SK-N-SH (cell line): ENCODE data around the gene VAMP8. TPM values are rescaled to one million over a fixed set of nuclear protein-coding genes. Genes with fewer than 3 reads are reported as not detected.

Experiments used
- CTCF ChIA-PET: fragments of 300-600, 350-600 bp; formaldehyde crosslinking; extraction: SDS; loops from one replicate; lab custom pipeline; 2021; lab: Yijun Ruan, JAX
- POLR2A ChIA-PET: fragments of 350-600 bp; sonication (Branson Sonifier 250); formaldehyde crosslinking; extraction: SDS; loops from one replicate; lab custom pipeline; 2020; ENCODE audit warnings: antibody characterized with exemption, inconsistent platforms; lab: Yijun Ruan, JAX
- DNase-seq: peaks from one replicate; pipeline ENCODE4 v3.0.0; 2012
- H2AFZ ChIP-seq: fragments of 200-600 bp; sonication (generic); 2 replicates; pipeline ENCODE4 v1.8.1; 2016; ENCODE audit warnings: antibody characterized with exemption, mild to moderate bottlenecking, low read depth
- H3F3A ChIP-seq: fragments of 200-600 bp; sonication (generic); replicated peaks from 2 replicates; pipeline ENCODE3; 2016; ENCODE audit warnings: antibody characterized with exemption, mild to moderate bottlenecking; ENCODE audit not compliant: insufficient read depth
- H3K27ac ChIP-seq, 2 experiments: fragments of 200-500 bp in 1 of 2; fragments of 200-600 bp in 1 of 2; sonication (Bioruptor generic) in 1 of 2; sonication (generic), shearing (Covaris generic) in 1 of 2; 2 replicates each; pipeline versions ENCODE4 v1.5.1 to v1.6.1; 2014 to 2016; ENCODE audit warnings: low read depth in 2 of 2, inconsistent platforms in 1 of 2, low read length in 1 of 2, mild to moderate bottlenecking in 1 of 2, mixed read lengths in 1 of 2
- H3K27me3 ChIP-seq: fragments of 200-600 bp; sonication (generic), shearing (Covaris generic); 2 replicates; pipeline ENCODE4 v1.6.1; 2016; ENCODE audit warnings: mixed run types; ENCODE audit not compliant: insufficient read depth
- H3K36me3 ChIP-seq, 2 experiments: fragments of 200-500 bp in 1 of 2; fragments of 200-600 bp in 1 of 2; sonication (Bioruptor generic) in 1 of 2; sonication (generic) in 1 of 2; replicated peaks in 1 of 2; 2 replicates each; pipeline versions ENCODE3 to v1.5.1; 2014 to 2016; ENCODE audit warnings: low read length in 1 of 2, mild to moderate bottlenecking in 1 of 2; ENCODE audit not compliant: insufficient read depth in 2 of 2, control insufficient read depth in 1 of 2
- H3K4me1 ChIP-seq, 2 experiments: fragments of 200-500 bp in 1 of 2; fragments of 200-600 bp in 1 of 2; sonication (Bioruptor generic) in 1 of 2; sonication (generic), shearing (Covaris generic) in 1 of 2; 2 replicates each; pipeline versions ENCODE4 v1.5.1 to v1.6.1; 2014 to 2016; ENCODE audit warnings: low read depth in 1 of 2, low read length in 1 of 2, mixed run types in 1 of 2; ENCODE audit not compliant: insufficient read depth in 2 of 2, control insufficient read depth in 1 of 2
- H3K4me2 ChIP-seq: fragments of 200-600 bp; sonication (generic), shearing (Covaris generic); 2 replicates; pipeline ENCODE4 v1.6.1; 2017; ENCODE audit warnings: mixed run types
- H3K4me3 ChIP-seq, 2 experiments: fragments of 200-500 bp in 1 of 2; fragments of 200-600 bp in 1 of 2; sonication (Bioruptor generic) in 1 of 2; sonication (generic), shearing (Covaris generic) in 1 of 2; 2 replicates each; pipeline versions ENCODE4 v1.5.1 to v1.8.1; 2014 to 2016; ENCODE audit warnings: low read depth in 2 of 2, inconsistent platforms in 1 of 2, low read length in 1 of 2, mild to moderate bottlenecking in 1 of 2, mixed read lengths in 1 of 2, moderate library complexity in 1 of 2
- H3K79me2 ChIP-seq: fragments of 200-600 bp; sonication (generic); 2 replicates; pipeline ENCODE4 v1.8.1; 2017; ENCODE audit warnings: mild to moderate bottlenecking; ENCODE audit not compliant: insufficient read depth
- H3K9ac ChIP-seq: fragments of 200-600 bp; sonication (generic); 2 replicates; pipeline ENCODE4 v1.6.1; 2017; ENCODE audit warnings: mixed run types
- H3K9me2 ChIP-seq: fragments of 200-600 bp; sonication (generic); 2 replicates; pipeline ENCODE4 v1.6.1; 2017; ENCODE audit warnings: mixed run types
- H3K9me3 ChIP-seq: fragments of 200-600 bp; sonication (generic); 2 replicates; pipeline ENCODE4 v1.6.1; 2017; ENCODE audit warnings: mixed run types, mild to moderate bottlenecking, moderate library complexity
- H4K20me1 ChIP-seq: fragments of 200-600 bp; sonication (generic); 2 replicates; pipeline ENCODE4 v1.6.1; 2017; ENCODE audit warnings: mild to moderate bottlenecking, mixed run types; ENCODE audit not compliant: insufficient read depth
- CHD2 ChIP-seq: fragments of 150-350 bp; IDR thresholded peaks from 2 replicates; pipeline ENCODE4 v1.6.1; 2018; ENCODE audit warnings: low read length; ENCODE audit not compliant: partially characterized antibody
- ELF1 ChIP-seq: IDR thresholded peaks from 2 replicates; pipeline ENCODE4 v1.4.0; 2012
- EP300 ChIP-seq, 2 experiments: IDR thresholded peaks; 2 replicates each; pipeline versions ENCODE4 v1.4.0 to v1.6.1; 2012; ENCODE audit warnings: borderline replicate concordance in 1 of 2, low read depth in 1 of 2, low read length in 1 of 2
- FOSL2 ChIP-seq: IDR thresholded peaks from 2 replicates; pipeline ENCODE4 v1.4.0; 2012; ENCODE audit warnings: low read depth, mild to moderate bottlenecking, moderate library complexity, borderline replicate concordance
- FOXM1 ChIP-seq: IDR thresholded peaks from 2 replicates; pipeline ENCODE4 v1.4.0; 2012; ENCODE audit warnings: low read depth, mild to moderate bottlenecking
- GABPA ChIP-seq: IDR thresholded peaks from 2 replicates; pipeline ENCODE4 v1.4.0; 2012; ENCODE audit warnings: low read depth, mild to moderate bottlenecking
- GATA2 ChIP-seq: sonication (generic); formaldehyde crosslinking; IDR thresholded peaks from 2 replicates; pipeline ENCODE4 v1.5.0; 2020; ENCODE audit warnings: mild to moderate bottlenecking, missing genetic modification reagents
- MEF2A ChIP-seq: IDR thresholded peaks from 2 replicates; pipeline ENCODE4 v1.4.0; 2012; ENCODE audit warnings: low read depth, borderline replicate concordance
- MXI1 ChIP-seq: IDR thresholded peaks from 2 replicates; pipeline ENCODE4 v1.6.1; 2012; ENCODE audit warnings: mild to moderate bottlenecking, low read depth, low read length, improper control_type of control experiment
- NFIC ChIP-seq: IDR thresholded peaks from 2 replicates; pipeline ENCODE4 v1.4.0; 2012; ENCODE audit warnings: borderline replicate concordance
- RCOR1 ChIP-seq: fragments of 150-350 bp; IDR thresholded peaks from 2 replicates; pipeline ENCODE4 v1.6.1; 2017; ENCODE audit warnings: antibody characterized with exemption, low read length
- RXRA ChIP-seq: IDR thresholded peaks from 2 replicates; pipeline ENCODE4 v1.4.0; 2012; ENCODE audit warnings: low read depth, mild to moderate bottlenecking, borderline replicate concordance
- TAF1 ChIP-seq: IDR thresholded peaks from 2 replicates; pipeline ENCODE4 v1.6.1; 2012; ENCODE audit warnings: low read depth, mild to moderate bottlenecking, low read length, moderate library complexity, borderline replicate concordance
- TCF12 ChIP-seq: IDR thresholded peaks from 2 replicates; pipeline ENCODE4 v1.4.0; 2012
- TEAD4 ChIP-seq: IDR thresholded peaks from 2 replicates; pipeline ENCODE4 v1.4.0; 2012; ENCODE audit warnings: mild to moderate bottlenecking, borderline replicate concordance; ENCODE audit not compliant: insufficient read depth
- WGBS: methylation state at CpG from one replicate; pipeline ENCODE4 v1.1.6; 2017; ENCODE audit warnings: low lambda C conversion rate; 5-methylcytosine and 5-hydroxymethylcytosine counted together
- polyA plus RNA-seq, 3 experiments: library from polyadenylated mRNA; depleted of rRNA; stranded (reverse); fragments of >200 nt; gene quantifications; 2 replicates each; pipeline ENCODE4 v1.2.3, GENCODE V29; 2012
- TF ChIP-seq, protein P1 (sequence below): fragments of 200-600 bp; sonication (generic); IDR thresholded peaks from 2 replicates; pipeline ENCODE4 v1.6.1; 2017; ENCODE audit warnings: antibody characterized with exemption, mild to moderate bottlenecking, moderate library complexity
- TF ChIP-seq, protein P2 (sequence below): IDR thresholded peaks from 2 replicates; pipeline ENCODE4 v1.6.1; 2012; ENCODE audit warnings: mild to moderate bottlenecking, low read depth, low read length, moderate library complexity
- TF ChIP-seq, protein P3 (sequence below): IDR thresholded peaks from 2 replicates; pipeline ENCODE4 v1.4.0; 2012; ENCODE audit warnings: low read depth, borderline replicate concordance

The VAMP8 gene
- polyA plus RNA-seq, 1 of the 3 experiments (the other 2 are of a cell fraction) = 0.72 TPM

DNA sequence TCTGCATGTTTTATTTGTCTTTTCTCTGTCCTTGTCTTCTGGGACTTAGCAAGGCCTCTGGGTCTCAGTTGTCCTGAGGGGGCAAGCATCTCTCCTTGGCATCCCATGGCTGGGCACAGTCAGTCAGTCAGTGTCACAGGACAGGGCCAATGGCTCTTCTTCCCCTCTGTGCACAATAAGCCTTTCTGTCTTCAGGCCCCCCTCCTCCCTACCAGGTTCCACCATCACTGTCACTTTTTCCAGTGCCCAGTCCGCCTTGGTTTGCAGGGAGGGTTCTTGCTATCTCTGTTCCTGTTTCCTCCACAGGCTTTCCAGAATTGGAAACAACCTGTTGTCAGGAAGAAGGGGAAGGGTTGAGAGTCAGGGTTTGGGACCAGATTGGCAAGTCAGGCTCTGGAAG lies 5.1 kb downstream of the VAMP8 start:
- Histone ChIP-seq H3K27me3 (no peaks in the 10 kb centered on the region), H3K9ac (no peak overlapping the region), H3K36me3 (no peaks in the 10 kb centered on the region), H3K4me3 (no peak overlapping the region), H3F3A (no peaks in the 10 kb centered on the region), H3K9me2 (no peaks in the 10 kb centered on the region), H3K4me2 (no peak overlapping the region), H4K20me1 (no peaks in the 10 kb centered on the region), H2AFZ (no peak overlapping the region), H3K9me3 (no peaks in the 10 kb centered on the region), H3K27ac (no peak overlapping the region), H3K79me2 (no peaks in the 10 kb centered on the region), H3K4me1 (peaks cover 10 to 11% of the 10 kb centered on the region in 2 experiments; a peak in 2 of 4 replicates)
- CTCF ChIA-PET = interaction anchor here (1.0 kb wide), 1 partner anchor 162 kb away, joined by 3 read pairs; no protein-coding TSS in a partner anchor
- TF ChIP-seq, protein P1, sequence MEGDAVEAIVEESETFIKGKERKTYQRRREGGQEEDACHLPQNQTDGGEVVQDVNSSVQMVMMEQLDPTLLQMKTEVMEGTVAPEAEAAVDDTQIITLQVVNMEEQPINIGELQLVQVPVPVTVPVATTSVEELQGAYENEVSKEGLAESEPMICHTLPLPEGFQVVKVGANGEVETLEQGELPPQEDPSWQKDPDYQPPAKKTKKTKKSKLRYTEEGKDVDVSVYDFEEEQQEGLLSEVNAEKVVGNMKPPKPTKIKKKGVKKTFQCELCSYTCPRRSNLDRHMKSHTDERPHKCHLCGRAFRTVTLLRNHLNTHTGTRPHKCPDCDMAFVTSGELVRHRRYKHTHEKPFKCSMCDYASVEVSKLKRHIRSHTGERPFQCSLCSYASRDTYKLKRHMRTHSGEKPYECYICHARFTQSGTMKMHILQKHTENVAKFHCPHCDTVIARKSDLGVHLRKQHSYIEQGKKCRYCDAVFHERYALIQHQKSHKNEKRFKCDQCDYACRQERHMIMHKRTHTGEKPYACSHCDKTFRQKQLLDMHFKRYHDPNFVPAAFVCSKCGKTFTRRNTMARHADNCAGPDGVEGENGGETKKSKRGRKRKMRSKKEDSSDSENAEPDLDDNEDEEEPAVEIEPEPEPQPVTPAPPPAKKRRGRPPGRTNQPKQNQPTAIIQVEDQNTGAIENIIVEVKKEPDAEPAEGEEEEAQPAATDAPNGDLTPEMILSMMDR = no peak
- no peak for TF ChIP-seq MEF2A
- no peak for TF ChIP-seq EP300 (IDR thresholded peaks at IDR 0.05; ENCODE audit: borderline replicate concordance in 1 of 2, low read depth in 1 of 2, low read length in 1 of 2)
- TF ChIP-seq, protein P2, sequence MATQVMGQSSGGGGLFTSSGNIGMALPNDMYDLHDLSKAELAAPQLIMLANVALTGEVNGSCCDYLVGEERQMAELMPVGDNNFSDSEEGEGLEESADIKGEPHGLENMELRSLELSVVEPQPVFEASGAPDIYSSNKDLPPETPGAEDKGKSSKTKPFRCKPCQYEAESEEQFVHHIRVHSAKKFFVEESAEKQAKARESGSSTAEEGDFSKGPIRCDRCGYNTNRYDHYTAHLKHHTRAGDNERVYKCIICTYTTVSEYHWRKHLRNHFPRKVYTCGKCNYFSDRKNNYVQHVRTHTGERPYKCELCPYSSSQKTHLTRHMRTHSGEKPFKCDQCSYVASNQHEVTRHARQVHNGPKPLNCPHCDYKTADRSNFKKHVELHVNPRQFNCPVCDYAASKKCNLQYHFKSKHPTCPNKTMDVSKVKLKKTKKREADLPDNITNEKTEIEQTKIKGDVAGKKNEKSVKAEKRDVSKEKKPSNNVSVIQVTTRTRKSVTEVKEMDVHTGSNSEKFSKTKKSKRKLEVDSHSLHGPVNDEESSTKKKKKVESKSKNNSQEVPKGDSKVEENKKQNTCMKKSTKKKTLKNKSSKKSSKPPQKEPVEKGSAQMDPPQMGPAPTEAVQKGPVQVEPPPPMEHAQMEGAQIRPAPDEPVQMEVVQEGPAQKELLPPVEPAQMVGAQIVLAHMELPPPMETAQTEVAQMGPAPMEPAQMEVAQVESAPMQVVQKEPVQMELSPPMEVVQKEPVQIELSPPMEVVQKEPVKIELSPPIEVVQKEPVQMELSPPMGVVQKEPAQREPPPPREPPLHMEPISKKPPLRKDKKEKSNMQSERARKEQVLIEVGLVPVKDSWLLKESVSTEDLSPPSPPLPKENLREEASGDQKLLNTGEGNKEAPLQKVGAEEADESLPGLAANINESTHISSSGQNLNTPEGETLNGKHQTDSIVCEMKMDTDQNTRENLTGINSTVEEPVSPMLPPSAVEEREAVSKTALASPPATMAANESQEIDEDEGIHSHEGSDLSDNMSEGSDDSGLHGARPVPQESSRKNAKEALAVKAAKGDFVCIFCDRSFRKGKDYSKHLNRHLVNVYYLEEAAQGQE = no peak
- TF ChIP-seq, protein P3, sequence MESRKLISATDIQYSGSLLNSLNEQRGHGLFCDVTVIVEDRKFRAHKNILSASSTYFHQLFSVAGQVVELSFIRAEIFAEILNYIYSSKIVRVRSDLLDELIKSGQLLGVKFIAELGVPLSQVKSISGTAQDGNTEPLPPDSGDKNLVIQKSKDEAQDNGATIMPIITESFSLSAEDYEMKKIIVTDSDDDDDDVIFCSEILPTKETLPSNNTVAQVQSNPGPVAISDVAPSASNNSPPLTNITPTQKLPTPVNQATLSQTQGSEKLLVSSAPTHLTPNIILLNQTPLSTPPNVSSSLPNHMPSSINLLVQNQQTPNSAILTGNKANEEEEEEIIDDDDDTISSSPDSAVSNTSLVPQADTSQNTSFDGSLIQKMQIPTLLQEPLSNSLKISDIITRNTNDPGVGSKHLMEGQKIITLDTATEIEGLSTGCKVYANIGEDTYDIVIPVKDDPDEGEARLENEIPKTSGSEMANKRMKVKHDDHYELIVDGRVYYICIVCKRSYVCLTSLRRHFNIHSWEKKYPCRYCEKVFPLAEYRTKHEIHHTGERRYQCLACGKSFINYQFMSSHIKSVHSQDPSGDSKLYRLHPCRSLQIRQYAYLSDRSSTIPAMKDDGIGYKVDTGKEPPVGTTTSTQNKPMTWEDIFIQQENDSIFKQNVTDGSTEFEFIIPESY = no peak
- TF ChIP-seq FOXM1 = no peak
- no peak for TF ChIP-seq TAF1
- TF ChIP-seq RCOR1 = no peak
- no peak for TF ChIP-seq NFIC
- TF ChIP-seq TEAD4 = no peak
- no peak for TF ChIP-seq FOSL2
- no peak for TF ChIP-seq GABPA
- TF ChIP-seq MXI1 = no peak
- no peak for TF ChIP-seq CHD2
- no peak for TF ChIP-seq TCF12
- no peak for TF ChIP-seq ELF1
- no peak for TF ChIP-seq RXRA
- TF ChIP-seq GATA2 (CRISPR knock-in tag) = no peak
- POLR2A ChIA-PET = no interaction called here
- DNase-seq = no peak
- 73% methylated on average over 1 of the region's 1 CpG for WGBS
